ENCODE results near the gene KIAA1958. TPM values are rescaled to one million over a fixed set of nuclear protein-coding genes. Genes with fewer than 3 reads are reported as not detected.

KIAA1958 gene
- polyA plus RNA-seq, 3 donors, result 1.9 to 4.2 (median 1.9) TPM

DNA sequence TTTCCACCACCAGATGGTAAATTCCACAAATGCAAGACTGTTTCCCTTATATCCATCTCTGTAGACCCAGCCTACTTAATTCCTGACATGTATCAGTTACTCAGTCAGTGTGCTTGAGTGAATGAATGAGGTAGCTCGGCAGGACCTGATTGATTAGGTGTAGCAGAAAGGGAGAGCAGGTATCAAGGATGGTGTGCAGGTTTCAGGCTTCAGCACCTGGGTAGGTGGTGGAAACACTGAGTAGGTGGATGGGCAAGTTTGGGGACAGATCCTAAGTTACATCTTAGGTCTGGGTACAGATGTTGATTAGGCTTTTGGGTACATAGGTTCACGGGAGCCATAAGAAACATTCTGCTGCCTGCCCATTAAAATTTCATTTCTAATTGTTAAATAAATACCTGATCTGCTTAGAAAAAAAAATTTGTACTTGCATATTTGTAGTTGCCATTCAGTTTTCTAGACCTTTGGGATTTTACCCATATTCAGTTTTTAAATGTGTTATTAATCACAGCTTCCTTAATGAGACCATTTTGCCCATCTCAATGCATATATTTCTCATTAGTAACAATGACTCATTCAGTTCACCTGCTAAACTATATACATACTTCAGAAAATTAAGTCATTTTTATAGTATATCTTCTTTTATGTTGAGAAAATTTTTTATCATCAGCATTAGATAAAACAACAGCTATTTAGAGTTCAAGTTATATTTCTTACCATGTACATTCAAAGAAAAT, 119.5 kb downstream of the KIAA1958 start:
- no peak overlapping the region for H3K4me3 ChIP-seq (replicated peaks in 1 of 3; ENCODE audit: low read depth in 2 of 3, low read length in 3 of 3)
- no peaks in the 10 kb centered on the region for H3K79me2 ChIP-seq (ENCODE audit: insufficient read depth, low read length)
- Mint-ChIP-seq H3K4me3 (no peak overlapping the region), H3K27me3 (ENCODE audit: low read depth in 3 of 3) (peaks cover 0 to 3% (median 1%) of the 10 kb centered on the region in 3 donors), H3K9me3 (peaks cover 0 to 2% (median 0%) of the 10 kb centered on the region in 7 donors), H3K27ac (no peak overlapping the region), H3K4me1 (no peaks in the 10 kb centered on the region), H3K36me3 (peaks cover 3 to 6% of the 10 kb centered on the region in 2 donors)
- DNase-seq, result no peak
- no peak overlapping the region for H3K9ac ChIP-seq (ENCODE audit: insufficient read depth, low read length, poor library complexity, severe bottlenecking)
- H3K4me1 ChIP-seq (ENCODE audit: control insufficient read depth in 1 of 2, insufficient read depth in 2 of 2, low read length in 2 of 2), result no peaks in the 10 kb centered on the region
- TF ChIP-seq, protein P1, sequence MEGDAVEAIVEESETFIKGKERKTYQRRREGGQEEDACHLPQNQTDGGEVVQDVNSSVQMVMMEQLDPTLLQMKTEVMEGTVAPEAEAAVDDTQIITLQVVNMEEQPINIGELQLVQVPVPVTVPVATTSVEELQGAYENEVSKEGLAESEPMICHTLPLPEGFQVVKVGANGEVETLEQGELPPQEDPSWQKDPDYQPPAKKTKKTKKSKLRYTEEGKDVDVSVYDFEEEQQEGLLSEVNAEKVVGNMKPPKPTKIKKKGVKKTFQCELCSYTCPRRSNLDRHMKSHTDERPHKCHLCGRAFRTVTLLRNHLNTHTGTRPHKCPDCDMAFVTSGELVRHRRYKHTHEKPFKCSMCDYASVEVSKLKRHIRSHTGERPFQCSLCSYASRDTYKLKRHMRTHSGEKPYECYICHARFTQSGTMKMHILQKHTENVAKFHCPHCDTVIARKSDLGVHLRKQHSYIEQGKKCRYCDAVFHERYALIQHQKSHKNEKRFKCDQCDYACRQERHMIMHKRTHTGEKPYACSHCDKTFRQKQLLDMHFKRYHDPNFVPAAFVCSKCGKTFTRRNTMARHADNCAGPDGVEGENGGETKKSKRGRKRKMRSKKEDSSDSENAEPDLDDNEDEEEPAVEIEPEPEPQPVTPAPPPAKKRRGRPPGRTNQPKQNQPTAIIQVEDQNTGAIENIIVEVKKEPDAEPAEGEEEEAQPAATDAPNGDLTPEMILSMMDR (IDR thresholded peaks at IDR 0.05), result no peak
- H3K27ac ChIP-seq (ENCODE audit: low read depth in 1 of 2, low read length in 2 of 2), result no peak overlapping the region
- H3K4me2 ChIP-seq (replicated peaks; ENCODE audit: extremely low read depth, low read length, poor library complexity, severe bottlenecking), result no peak overlapping the region
- WGBS (ENCODE audit: insufficient coverage), result 100% methylated on average over 1 of the region's 2 CpGs
- no peaks in the 10 kb centered on the region for H3K9me3 ChIP-seq (replicated peaks in 1 of 2; ENCODE audit: control insufficient read depth in 1 of 2, insufficient read depth in 1 of 2, low read length in 2 of 2)
- no peaks in the 10 kb centered on the region for H4K20me1 ChIP-seq (ENCODE audit: insufficient read depth, low read length)
- H3K36me3 ChIP-seq (replicated peaks in 1 of 2; ENCODE audit: control insufficient read depth in 1 of 2, insufficient read depth in 2 of 2, low read length in 2 of 2), result no peaks in the 10 kb centered on the region
- H2AFZ ChIP-seq (ENCODE audit: insufficient read depth, low read depth, low read length, poor library complexity, severe bottlenecking), result no peak overlapping the region
- H3K27me3 ChIP-seq (ENCODE audit: control insufficient read depth in 2 of 2, insufficient read depth in 2 of 2, low read length in 2 of 2), result no peaks in the 10 kb centered on the region
- intact Hi-C loops (cut with micrococcal nuclease), result no loop called here

DNA sequence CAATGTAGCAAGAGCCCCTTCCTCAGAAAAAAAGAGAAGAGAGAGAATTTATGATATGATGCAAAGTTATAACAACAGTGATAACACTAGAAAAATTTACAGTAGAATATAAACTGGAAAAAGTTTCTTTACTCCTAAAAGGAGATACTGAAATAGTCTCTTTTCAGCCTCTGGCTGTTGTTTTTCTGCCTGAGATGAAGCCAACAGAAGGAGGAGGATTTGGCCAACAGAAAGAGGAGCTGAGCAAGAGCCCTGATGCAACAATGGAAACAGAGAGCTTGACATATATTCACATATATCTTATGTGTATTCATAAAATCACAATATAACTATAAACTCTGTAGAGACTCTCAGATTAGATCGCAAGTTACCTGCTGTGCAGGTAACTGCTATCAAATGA, 122.2 kb downstream of the KIAA1958 start:
- Mint-ChIP-seq H3K4me1 (no peaks in the 10 kb centered on the region), H3K4me3 (no peak overlapping the region), H3K27me3 (ENCODE audit: low read depth in 3 of 3) (peaks cover 0 to 3% (median 0%) of the 10 kb centered on the region in 3 donors), H3K9me3 (peaks cover 0 to 2% (median 0%) of the 10 kb centered on the region in 7 donors), H3K36me3 (peaks cover 3 to 6% of the 10 kb centered on the region in 2 donors), H3K27ac (no peak overlapping the region)
- H3K79me2 ChIP-seq (ENCODE audit: insufficient read depth, low read length), result no peaks in the 10 kb centered on the region
- WGBS (ENCODE audit: insufficient coverage), result no CpG with 5 or more reads among the region's 1 CpG
- H3K4me3 ChIP-seq (replicated peaks in 1 of 3; ENCODE audit: low read depth in 2 of 3, low read length in 3 of 3), result no peak overlapping the region
- TF ChIP-seq, protein P1 (IDR thresholded peaks at IDR 0.05), result no peak
- H3K4me2 ChIP-seq (replicated peaks; ENCODE audit: extremely low read depth, low read length, poor library complexity, severe bottlenecking), result no peak overlapping the region
- H3K27me3 ChIP-seq (ENCODE audit: control insufficient read depth in 2 of 2, insufficient read depth in 2 of 2, low read length in 2 of 2), result no peaks in the 10 kb centered on the region
- no peak overlapping the region for H2AFZ ChIP-seq (ENCODE audit: insufficient read depth, low read depth, low read length, poor library complexity, severe bottlenecking)
- H3K36me3 ChIP-seq (replicated peaks in 1 of 2; ENCODE audit: control insufficient read depth in 1 of 2, insufficient read depth in 2 of 2, low read length in 2 of 2), result no peaks in the 10 kb centered on the region
- H3K27ac ChIP-seq (ENCODE audit: low read depth in 1 of 2, low read length in 2 of 2), result no peak overlapping the region
- no peak overlapping the region for H3K9ac ChIP-seq (ENCODE audit: insufficient read depth, low read length, poor library complexity, severe bottlenecking)
- DNase-seq, result no peak
- H3K9me3 ChIP-seq (replicated peaks in 1 of 2; ENCODE audit: control insufficient read depth in 1 of 2, insufficient read depth in 1 of 2, low read length in 2 of 2), result no peaks in the 10 kb centered on the region
- H3K4me1 ChIP-seq (ENCODE audit: control insufficient read depth in 1 of 2, insufficient read depth in 2 of 2, low read length in 2 of 2), result no peaks in the 10 kb centered on the region
- intact Hi-C loops (cut with micrococcal nuclease), result no loop called here
- H4K20me1 ChIP-seq (ENCODE audit: insufficient read depth, low read length), result no peaks in the 10 kb centered on the region

Data from CD14-positive monocyte (primary cell).